GM21515 (cell line): ENCODE measurements around the gene URI1.
"Not testable (repeated sequence)": the region's sequence is repeated elsewhere in the genome, so short reads cannot be mapped to it uniquely, and the experiment has no call there.

Source experiments
- ATAC-seq: cut with Tn5 transposase; IDR thresholded peaks from one replicate; pipeline ENCODE4 v1.9.1; 2021; ENCODE audit not compliant: unreplicated experiment

Gene URI1

GRCh38 chr19:30020189-30020588 is 78.2 kb downstream of the URI1 start:
- no peak for ATAC-seq

GRCh38 chr19:30022659-30023058 is 80.6 kb downstream of the URI1 start:
- no peak for ATAC-seq

- no peak for ATAC-seq
Observed at GRCh38 chr19:30023330-30023729, 81.3 kb downstream of the URI1 start.

GRCh38 chr19:30024091-30024490 is 82.1 kb downstream of the URI1 start:
- no peak for ATAC-seq

GRCh38 chr19:30026933-30027332 is 84.9 kb downstream of the URI1 start:
- no peak for ATAC-seq

GRCh38 chr19:30028118-30028991 is 86.3 kb downstream of the URI1 start:
- ATAC-seq, result no peak

- ATAC-seq, result no peak
Observed at GRCh38 chr19:30028992-30029343, 86.9 kb downstream of the URI1 start.

GRCh38 chr19:30029721-30030510 is 87.9 kb downstream of the URI1 start:
- peak; percentile 62 for ATAC-seq

- no peak for ATAC-seq
Observed at GRCh38 chr19:30034321-30034720, 92.3 kb downstream of the URI1 start.

GRCh38 chr19:30036154-30037129 is 94.4 kb downstream of the URI1 start:
- ATAC-seq, result no peak

- ATAC-seq, result no peak
Observed at GRCh38 chr19:30037835-30038234, 95.8 kb downstream of the URI1 start.

- not testable (repeated sequence) for ATAC-seq
Observed at GRCh38 chr19:30041931-30042330, 99.9 kb downstream of the URI1 start.

- not testable (repeated sequence) for ATAC-seq
Observed at GRCh38 chr19:30043008-30043407, 101.0 kb downstream of the URI1 start.

- no peak for ATAC-seq
Observed at GRCh38 chr19:30044273-30045248, 102.5 kb downstream of the URI1 start.

GRCh38 chr19:30046522-30046921 is 104.5 kb downstream of the URI1 start:
- no peak for ATAC-seq

- ATAC-seq, result no peak
Observed at GRCh38 chr19:30047432-30047831, 105.4 kb downstream of the URI1 start.

GRCh38 chr19:30049226-30049625 is 107.2 kb downstream of the URI1 start:
- no peak for ATAC-seq

GRCh38 chr19:30049846-30050667 is 108.0 kb downstream of the URI1 start:
- ATAC-seq, result no peak
